ENCODE measurements around the gene TMEM154. TPM values are rescaled to one million over a fixed set of nuclear protein-coding genes. Genes with fewer than 3 reads are reported as not detected.

Gene TMEM154
- polyA plus RNA-seq, 1 donor (not counting 4 experiments of a cell fraction or from before 2014, with no cell fraction given): 106 TPM

GRCh38 chr4:152571296-152571695 is 108.5 kb downstream of the TMEM154 start:
- dilution Hi-C loops (cut with MboI; ENCODE audit: extremely low pct_ligation_motif_present, low sequenced_read_pairs): no loop called here
- Histone ChIP-seq H3K36me3 (ENCODE audit: control insufficient read depth in 2 of 2, extremely low read depth in 1 of 2, insufficient read depth in 2 of 2, low read length in 2 of 2) (no peaks in the 10 kb centered on the region), H3K4me1 (ENCODE audit: control insufficient read depth, extremely low read depth, insufficient read depth, low read length) (peaks cover 17% of the 10 kb centered on the region), H3K9ac (ENCODE audit: control insufficient read depth, extremely low read depth, insufficient read depth, low read length) (no peak overlapping the region), H3K27me3 (ENCODE audit: control insufficient read depth, extremely low read depth, insufficient read depth, low read length) (no peaks in the 10 kb centered on the region), H3K4me3 (ENCODE audit: control insufficient read depth in 2 of 3, extremely low read depth in 1 of 3, insufficient read depth in 2 of 3, low read depth in 1 of 3, low read length in 3 of 3) (no peak overlapping the region), H3K9me1 (ENCODE audit: control insufficient read depth, extremely low read depth, insufficient read depth, low read length) (no peaks in the 10 kb centered on the region), H3K9me3 (ENCODE audit: control insufficient read depth, low read depth, low read length) (no peaks in the 10 kb centered on the region), H3K79me2 (ENCODE audit: control insufficient read depth, insufficient read depth, low read length) (no peaks in the 10 kb centered on the region), H2AFZ (ENCODE audit: control insufficient read depth, low read length) (no peak overlapping the region), H3K27ac (ENCODE audit: control insufficient read depth, insufficient read depth, low read length) (no peak overlapping the region), H3K4me2 (ENCODE audit: control insufficient read depth, extremely low read depth, insufficient read depth, low read depth, low read length) (no peak overlapping the region), H4K20me1 (ENCODE audit: control insufficient read depth, extremely low read depth, insufficient read depth, low read length) (no peaks in the 10 kb centered on the region)
- FAIRE-seq: no peak
- TF ChIP-seq CTCF (optimal IDR thresholded peaks at IDR 0.05 in 1 of 3, IDR thresholded peaks at IDR 0.05 in 1 of 3, conservative IDR thresholded peaks at IDR 0.05 in 1 of 3; ENCODE audit: extremely low read depth in 1 of 3, insufficient read depth in 2 of 3, low read length in 3 of 3) (no peak), EZH2 (IDR thresholded peaks at IDR 0.05; ENCODE audit: low read length) (no peak)
- no peak for DNase-seq (ENCODE audit: low read depth, low spot score)

Other genes starting within 250 kb of the TMEM154 start
- 27.0 to 39.6 TPM (median 35.4 TPM) in 3 replicates for gene FBXW7, start 143.9 kb downstream of the TMEM154 start, polyA plus RNA-seq
- 0.10 to 0.21 TPM (median 0.12 TPM) in 3 replicates for gene TIGD4, start 99.7 kb upstream of the TMEM154 start, polyA plus RNA-seq
- 23.5 to 44.4 TPM (median 28.2 TPM) in 3 replicates for gene ARFIP1, start 100.0 kb upstream of the TMEM154 start, polyA plus RNA-seq